Urothelium cell line (cell line): ENCODE results near the gene CCDC159.
"Not testable (repeated sequence)": the region's sequence is repeated elsewhere in the genome, so short reads cannot be mapped to it uniquely, and the experiment has no call there.

ENCODE experiments used
- DNase-seq: peaks from one replicate; pipeline ENCODE4 v3.0.0; 2011; ENCODE audit warnings: low spot score, mixed read lengths
- FAIRE-seq: peaks from 2 replicates; lab custom pipeline; 2011; peaks lifted over from hg19 to GRCh38; lab: Jason Lieb, UNC

Gene CCDC159

DNA sequence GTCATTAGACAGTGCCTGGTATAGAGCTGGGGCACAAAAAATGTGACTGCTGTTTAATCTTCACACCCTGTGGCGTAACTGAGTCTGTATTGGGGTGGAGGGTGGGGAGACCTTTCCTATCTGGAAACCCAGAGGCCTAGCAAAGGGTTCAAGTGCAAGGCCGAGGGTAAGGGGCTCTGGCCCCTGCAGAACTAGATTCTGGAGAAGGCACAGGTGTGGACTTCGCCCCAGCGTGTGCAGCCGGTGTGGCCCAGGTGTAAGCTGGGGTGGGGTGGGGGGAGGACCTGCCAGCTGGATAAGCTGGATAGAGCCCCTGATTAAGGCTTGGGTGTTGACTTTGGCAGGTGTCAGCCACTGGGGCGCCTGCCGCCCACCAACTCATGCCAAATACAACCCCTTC lies 8.2 kb upstream of the CCDC159 start:
- FAIRE-seq (no peak), DNase-seq (no peak)

- no peak for FAIRE-seq
Measured at GRCh38 chr19:11338569-11339253, 7.6 kb upstream of the CCDC159 start.

DNA sequence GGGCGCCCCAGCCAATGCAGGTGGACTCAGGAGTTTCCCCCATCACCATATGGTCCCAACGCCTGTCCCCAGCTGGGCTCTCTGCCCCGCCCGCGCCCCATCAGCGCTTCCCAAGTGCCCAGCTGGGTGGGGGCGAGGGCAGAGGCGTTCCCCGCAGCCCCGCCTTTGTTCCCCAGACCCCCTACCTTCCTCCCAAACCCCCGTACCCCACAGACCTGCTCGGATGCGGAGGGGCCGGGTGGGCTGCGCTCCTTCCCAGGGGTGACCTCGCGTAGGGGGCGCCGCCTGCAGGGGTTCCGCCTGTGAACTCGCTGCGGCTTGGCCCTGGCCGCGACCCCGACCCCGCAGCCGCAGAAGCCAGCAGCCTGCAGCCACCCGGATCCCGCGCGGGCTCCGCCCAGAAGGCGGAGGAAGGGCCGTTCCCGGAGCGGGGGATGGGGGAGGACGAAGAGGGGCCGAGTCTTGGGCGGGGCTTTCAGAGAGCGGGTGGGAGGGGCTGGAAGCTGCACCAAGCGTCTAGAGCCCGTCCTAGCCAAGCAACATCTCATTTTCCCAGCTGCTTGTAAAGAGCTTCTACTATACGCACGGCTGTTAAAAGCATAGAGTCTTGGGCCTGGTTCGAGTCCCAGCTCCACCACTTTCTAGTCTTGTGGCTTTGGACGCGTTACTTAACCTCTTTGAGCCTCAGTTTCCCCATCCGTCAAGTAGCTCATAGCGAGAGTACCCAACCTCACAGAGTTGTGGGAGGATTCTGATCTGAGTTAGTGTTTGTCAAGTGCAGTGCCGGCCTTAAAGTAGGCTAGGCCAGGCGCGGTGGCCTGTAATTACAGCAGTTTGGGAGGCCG lies 6.8 kb upstream of the CCDC159 start, which contains the start of gene RAB3D:
Gene RAB3D (minus strand): TSS at position 404 of the 845 bp plus-strand sequence. CDS start 2,258 bp downstream, outside the sequence.
- no peak for DNase-seq
- FAIRE-seq = no peak

More at GRCh38 chr19:11338569-11339253, 7.6 kb upstream of the CCDC159 start:
- DNase-seq = no peak

DNA sequence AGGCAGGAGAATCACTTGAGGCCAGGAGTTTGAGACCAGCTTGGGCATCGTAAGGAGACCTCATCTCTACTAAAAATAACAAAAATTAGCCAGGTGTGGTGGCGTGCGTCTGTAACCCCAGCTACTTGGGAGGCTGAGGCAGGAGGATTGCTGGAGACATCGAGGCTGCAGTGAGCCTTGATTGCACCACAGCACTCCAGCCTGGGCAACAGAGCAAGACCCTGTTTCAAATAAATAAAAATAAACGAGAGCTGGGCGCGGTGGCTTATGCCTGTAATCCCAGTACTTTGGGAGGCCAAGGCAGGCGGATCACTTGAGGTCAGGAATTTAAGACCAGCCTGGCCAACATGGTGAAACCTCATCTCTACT lies 6.2 kb upstream of the CCDC159 start:
- not testable (repeated sequence) for FAIRE-seq

DNA sequence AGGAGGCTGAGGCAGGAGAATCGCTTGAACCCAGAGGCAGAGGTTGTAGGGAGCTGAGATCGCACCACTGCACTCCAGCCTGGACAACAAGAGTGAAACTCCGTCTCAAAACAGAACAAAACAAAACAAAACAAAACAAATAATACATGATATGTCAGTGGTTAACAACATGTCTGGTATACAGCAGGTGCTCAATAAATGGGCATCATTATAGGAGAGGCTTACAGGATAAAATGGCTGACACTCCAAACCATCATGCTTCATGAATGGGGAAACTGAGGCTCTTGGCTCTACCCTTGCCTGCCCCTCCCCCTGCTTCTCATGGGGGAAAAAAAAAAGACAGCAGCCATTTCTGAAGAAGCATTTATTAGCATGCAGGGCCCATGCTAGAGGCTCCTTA lies 3.9 kb upstream of the CCDC159 start:
- DNase-seq = no peak
- no peak for FAIRE-seq

More for the DNA sequence above, 6.2 kb upstream of the CCDC159 start:
- DNase-seq = not testable (repeated sequence)

DNA sequence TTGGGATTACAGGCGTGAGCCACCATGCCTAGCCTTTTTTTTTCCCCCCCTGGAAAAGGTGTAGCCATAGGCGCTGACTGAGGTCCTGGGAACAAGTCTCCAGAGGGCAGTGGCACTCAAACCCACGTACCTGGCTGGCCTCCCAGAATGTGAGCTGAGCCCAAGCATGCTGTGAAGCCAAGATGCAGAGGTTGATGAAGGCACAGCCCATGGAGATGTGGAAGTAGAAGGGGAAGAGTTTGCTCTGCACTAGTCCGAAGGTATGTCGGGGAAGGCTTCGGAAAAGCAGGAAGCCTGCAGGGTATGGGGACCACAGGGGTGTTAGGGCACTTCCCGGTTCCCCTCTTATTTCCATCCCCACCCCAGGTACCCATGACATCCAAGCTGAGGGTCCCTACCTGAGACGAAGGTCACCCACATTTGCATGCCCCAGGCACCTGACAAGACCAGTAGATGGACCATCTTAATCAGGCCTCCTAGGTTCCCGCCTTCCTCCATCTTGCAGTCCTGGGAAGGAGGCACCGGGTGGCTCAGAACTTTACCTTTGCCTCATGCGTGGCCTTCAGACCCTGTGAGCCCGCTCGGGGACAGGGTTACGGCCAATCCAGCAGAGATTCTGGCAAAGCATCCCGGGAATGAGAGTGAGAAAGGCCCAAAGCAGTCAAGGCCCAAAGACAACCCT lies 1.1 kb upstream of the CCDC159 start:
- FAIRE-seq = no peak
- no peak for DNase-seq

- DNase-seq (no peak), FAIRE-seq (no peak)
Measured at GRCh38 chr19:11347546-11348039, 1.3 kb downstream of the CCDC159 start.

- DNase-seq (no peak), FAIRE-seq (no peak)
Measured at GRCh38 chr19:11349171-11349570, 2.9 kb downstream of the CCDC159 start.

DNA sequence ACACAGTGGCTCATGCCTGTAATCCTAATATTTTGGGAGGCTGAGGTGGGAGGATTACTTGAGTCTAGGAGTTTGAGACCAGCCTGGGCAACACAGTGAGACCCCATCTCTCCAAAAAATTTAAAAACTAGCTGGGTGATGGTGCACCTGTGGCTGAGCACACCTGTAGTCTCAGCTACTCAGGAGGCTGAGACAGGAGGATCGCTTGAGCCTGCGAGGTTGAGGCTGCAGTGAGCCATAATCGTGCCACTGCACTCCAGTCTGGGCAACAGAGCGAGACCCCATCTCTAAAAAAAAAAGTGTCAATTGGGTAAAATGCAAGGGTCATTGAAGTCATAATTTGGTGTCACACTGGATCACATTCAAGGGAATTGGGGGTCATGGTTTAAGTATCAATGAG lies 7.8 kb downstream of the CCDC159 start:
- not testable (repeated sequence) for DNase-seq, FAIRE-seq

DNA sequence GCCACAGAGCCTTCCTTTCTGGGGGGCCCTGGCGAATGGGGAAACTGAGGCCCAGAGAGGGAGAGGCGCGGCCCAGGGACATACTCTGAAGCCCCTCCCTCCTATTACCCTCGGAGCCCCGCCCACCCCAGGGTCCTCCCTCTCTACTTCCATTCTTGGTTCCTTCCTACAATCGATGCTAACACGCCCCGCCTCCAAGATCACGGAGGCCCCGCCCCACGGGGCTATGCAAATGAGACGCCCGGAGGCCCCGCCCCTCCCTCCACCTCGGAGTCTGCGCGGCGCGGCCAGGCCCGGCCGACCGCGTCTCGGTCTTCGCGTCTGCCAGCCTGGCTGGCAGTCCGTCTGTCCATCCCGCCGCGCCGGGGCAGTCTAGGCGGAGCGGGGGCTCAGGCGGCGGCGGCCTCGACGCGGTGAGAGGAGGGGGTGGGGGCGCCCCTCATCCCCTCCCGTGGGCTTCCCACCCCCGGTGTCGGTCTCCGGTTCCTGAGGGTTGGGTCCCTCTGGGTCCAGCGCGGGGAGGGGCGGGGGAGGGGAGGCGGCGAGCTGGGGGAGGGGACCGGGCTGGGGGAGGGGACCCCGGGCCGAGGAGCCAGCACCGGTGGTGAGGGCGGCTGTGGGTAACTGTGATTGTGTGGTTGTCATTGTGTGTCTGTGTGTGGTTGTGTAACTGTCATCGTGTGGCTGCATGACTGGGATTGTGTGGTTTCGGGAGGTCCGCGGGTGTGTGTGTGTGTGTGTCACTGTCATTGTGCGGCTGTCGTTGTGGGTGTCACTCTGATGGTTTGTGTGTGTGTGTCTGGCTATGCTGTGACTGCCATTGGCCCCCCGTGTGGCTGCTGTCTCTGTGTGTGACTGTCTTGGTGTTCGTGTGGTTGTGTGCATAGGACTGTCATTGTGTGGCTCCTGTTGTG lies 9.1 kb downstream of the CCDC159 start, which contains the start of gene PLPPR2:
Gene PLPPR2 (plus strand): TSS at position 273 of the 914 bp plus-strand sequence. CDS start 2,242 bp downstream, outside the sequence.
- FAIRE-seq = no peak
- peak; percentile 78 for DNase-seq

DNA sequence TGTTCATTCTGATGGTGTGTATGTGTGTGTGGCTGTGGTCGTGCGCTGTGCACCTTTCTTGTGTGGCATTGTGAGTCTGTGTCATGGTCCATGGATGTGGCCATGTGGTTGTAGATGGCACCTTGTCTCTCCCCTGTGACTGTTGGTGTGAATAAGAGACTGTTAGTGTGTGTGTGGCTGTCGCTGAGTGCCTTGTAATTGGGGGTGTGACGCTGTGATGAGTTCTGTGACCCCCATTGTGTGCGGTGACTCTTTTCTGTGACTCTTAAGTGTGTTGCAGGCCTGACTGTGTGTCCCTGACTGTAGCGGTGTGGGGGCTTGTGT lies 9.7 kb downstream of the CCDC159 start:
- DNase-seq (no peak), FAIRE-seq (peak; percentile 55)

DNA sequence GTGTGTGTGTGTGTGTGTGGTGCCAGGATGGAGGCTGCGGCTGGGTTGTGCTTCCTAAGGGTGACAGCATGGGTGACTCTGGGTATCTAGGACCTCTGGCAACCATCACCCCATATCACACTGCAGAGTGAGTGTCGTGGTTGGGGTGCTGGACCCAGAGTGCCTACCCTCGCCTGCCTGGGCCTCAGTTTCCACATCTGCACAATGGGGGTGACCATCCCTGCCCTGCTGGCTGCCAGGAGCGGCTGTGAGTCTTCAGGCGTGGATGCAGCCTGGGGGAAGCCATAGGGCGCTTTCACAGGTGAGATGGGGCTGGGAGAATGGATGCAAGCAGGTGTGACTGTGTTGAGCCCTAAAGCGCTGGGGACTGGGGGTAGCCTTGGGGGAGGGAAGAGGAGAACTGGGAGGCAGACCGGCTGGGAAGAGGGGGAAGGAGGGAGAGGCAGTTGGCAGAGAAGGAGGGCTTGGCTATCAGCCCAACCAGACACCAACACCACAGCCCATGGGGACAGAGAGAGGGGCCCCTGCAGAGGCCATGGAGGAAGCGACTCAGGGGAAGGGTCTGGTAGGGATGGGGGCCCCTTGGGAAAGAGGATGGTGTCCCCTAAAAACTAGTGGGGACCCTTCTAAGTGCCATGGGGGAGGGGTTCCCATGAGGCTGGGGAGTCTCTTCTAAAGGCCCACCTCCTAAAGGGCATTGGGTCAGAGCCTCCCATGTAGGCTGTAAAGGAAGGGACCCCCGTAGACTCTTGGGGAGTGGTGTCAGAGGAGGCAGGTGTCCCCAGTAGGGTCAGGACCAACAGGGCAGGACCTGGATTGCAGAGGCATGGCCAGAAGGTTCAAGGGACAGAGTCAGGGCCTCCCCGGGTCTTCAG lies 10.6 kb downstream of the CCDC159 start:
- no peak for FAIRE-seq

DNA sequence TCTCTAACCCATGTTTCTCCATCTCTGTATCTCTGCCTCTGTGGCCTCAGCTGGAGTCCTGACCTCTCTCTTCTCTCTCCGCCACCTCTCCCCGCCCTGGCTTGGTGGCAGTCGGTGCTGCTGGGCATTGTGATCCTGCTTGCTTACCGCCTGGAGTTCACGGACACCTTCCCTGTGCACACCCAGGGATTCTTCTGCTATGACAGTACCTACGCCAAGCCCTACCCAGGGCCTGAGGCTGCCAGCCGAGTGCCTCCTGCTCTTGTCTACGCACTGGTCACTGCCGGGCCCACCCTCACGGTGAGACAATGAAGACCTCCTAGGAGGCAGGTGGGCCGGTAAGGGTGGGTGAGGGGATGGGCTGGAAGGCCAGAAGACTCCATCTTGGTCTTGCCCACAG lies 13.1 kb downstream of the CCDC159 start:
- DNase-seq (no peak), FAIRE-seq (no peak)

More for the DNA sequence above, 10.6 kb downstream of the CCDC159 start:
- no peak for DNase-seq

DNA sequence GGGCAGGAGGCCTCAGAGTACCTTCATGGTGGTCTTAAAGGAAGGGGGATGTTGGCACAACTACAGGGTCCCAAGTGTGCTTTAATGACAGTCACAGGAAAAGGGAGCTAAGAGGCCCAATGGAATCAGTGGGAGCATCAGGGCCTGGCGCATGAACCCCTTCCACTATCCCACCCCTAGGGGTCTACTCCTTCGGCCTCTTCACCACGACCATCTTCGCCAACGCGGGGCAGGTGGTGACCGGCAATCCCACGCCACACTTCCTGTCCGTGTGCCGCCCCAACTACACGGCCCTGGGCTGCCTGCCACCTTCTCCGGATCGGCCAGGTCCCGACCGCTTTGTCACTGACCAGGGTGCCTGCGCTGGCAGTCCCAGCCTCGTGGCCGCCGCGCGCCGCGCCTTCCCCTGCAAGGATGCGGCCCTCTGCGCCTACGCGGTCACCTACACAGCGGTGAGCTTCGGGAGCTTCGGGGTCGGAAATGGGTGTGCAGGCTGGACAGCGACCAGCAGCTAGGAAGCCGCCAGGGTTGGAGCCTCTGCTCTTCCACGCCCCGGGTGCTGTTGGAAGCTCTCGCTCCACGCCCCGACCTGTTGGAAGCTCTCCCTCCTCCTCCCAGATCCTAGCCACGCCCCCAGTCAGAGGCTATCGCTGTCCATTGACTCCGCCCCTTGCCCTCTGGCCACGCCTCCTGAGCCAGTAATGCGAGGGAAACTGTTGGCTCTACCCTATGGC lies 14.9 kb downstream of the CCDC159 start:
- DNase-seq = no peak
- no peak for FAIRE-seq

DNA sequence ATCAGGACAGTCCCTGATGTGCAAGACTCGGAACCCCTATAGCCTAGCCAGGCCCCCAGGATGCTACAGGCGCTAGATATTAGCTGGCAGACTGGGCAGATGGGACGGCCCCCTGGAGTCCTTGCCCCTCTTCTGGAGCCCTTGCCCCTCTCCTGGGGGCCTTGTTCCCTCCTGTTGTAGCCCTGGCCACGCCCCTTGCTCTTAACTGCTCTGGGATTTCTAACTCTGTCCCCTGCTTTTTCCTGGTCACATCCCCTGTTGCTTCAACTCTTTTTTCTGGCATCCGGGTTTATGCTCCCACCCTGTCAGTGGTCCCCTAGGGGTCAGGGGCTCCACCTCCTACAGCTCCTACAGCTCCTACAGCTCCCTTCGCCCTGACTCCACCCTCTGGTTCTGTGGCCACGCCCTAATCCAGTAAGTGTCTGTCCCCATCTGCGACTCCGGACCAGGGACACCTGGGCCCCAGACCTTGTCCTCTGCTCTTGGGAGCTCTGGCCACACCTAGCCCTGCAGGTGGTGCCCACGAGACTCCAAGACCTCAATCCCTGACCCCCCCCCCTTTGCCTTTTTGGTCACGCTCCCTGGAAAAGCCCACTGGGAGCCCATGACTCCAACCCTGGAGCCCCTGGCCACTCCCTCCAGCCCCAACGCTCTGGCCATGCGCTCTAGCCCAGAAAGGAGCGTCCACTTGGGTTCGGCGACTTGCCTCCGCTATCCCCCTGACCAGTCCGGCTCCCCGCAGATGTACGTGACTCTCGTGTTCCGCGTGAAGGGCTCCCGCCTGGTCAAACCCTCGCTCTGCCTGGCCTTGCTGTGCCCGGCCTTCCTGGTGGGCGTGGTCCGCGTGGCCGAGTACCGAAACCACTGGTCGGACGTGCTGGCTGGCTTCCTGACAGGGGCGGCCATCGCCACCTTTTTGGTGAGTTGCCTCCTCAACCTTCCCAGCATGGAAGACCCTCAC lies 15.7 kb downstream of the CCDC159 start:
- DNase-seq (no peak), FAIRE-seq (no peak)

- FAIRE-seq (no peak), DNase-seq (no peak)
Measured at GRCh38 chr19:11363881-11364280, 17.6 kb downstream of the CCDC159 start.

DNA sequence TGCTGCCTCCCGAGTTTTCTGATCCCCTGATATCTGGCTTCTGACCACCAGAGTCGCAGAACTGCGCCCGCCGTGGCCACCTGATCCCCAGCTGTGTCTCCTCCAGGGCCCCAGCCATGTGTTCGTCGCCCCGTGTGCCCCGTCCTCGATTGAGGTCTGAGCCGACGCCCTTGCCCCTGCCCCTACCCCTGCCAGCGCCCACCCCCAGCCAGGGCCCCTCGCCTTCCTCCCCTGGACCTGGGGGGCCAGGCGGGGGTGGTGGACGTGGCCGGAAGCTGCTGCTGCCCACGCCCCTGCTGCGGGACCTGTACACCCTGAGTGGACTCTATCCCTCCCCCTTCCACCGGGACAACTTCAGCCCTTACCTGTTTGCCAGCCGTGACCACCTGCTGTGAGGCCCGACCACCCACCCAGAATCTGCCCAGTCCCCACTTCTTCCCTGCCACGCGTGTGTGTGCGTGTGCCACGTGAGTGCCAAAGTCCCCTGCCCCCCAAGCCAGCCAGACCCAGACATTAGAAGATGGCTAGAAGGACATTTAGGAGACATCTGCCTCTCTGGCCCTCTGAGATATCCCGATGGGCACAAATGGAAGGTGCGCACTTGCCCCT lies 18.1 kb downstream of the CCDC159 start:
- DNase-seq = no peak
- no peak for FAIRE-seq
